ENCODE data around the gene GSTT4.
"Not testable (repeated sequence)": the region's sequence is repeated elsewhere in the genome, so short reads cannot be mapped to it uniquely, and the experiment has no call there.

Gene GSTT4

GRCh38 chr22:24024354-24024753 is 19.1 kb upstream of the GSTT4 start:
- FAIRE-seq: no peak

- FAIRE-seq: no peak
Measured at GRCh38 chr22:24023204-24023789, 18.0 kb upstream of the GSTT4 start.

- FAIRE-seq: no peak
Measured at GRCh38 chr22:24021304-24021703, 16.1 kb upstream of the GSTT4 start.

- FAIRE-seq: no peak
Measured at GRCh38 chr22:24016156-24016555, 10.9 kb upstream of the GSTT4 start.

- no peak for FAIRE-seq
Measured at GRCh38 chr22:24011735-24012068, 6.4 kb upstream of the GSTT4 start.

- no peak for FAIRE-seq
Measured at GRCh38 chr22:24010018-24010391, 4.8 kb upstream of the GSTT4 start.

GRCh38 chr22:24009227-24010017 is 4.2 kb upstream of the GSTT4 start:
- FAIRE-seq: no peak

- no peak for FAIRE-seq
Measured at GRCh38 chr22:24008381-24009226, 3.4 kb upstream of the GSTT4 start.

- FAIRE-seq: no peak
Measured at GRCh38 chr22:24008022-24008283, 2.7 kb upstream of the GSTT4 start.

GRCh38 chr22:24007253-24008021 is 2.2 kb upstream of the GSTT4 start:
- FAIRE-seq: no peak

GRCh38 chr22:24006914-24007214 is 1.6 kb upstream of the GSTT4 start:
- FAIRE-seq: no peak

GRCh38 chr22:24006207-24006913 is 1.1 kb upstream of the GSTT4 start:
- no peak for FAIRE-seq

- FAIRE-seq: no peak
Measured at GRCh38 chr22:24003887-24004286, 1.4 kb downstream of the GSTT4 start.

GRCh38 chr22:24002851-24003250 is 2.4 kb downstream of the GSTT4 start:
- FAIRE-seq: no peak

- FAIRE-seq: no peak
Measured at GRCh38 chr22:24002272-24002671, 3.0 kb downstream of the GSTT4 start.

- FAIRE-seq: no peak
Measured at GRCh38 chr22:24001314-24001713, 3.9 kb downstream of the GSTT4 start.

- not testable (repeated sequence) for FAIRE-seq
Measured at GRCh38 chr22:23999779-24000178, 5.5 kb downstream of the GSTT4 start.

- FAIRE-seq: no peak
Measured at GRCh38 chr22:23997092-23997491, 8.2 kb downstream of the GSTT4 start.

- FAIRE-seq: not testable (repeated sequence)
Measured at GRCh38 chr22:23993581-23994177, 11.6 kb downstream of the GSTT4 start.

- not testable (repeated sequence) for FAIRE-seq
Measured at GRCh38 chr22:23993080-23993479, 12.2 kb downstream of the GSTT4 start.

- not testable (repeated sequence) for FAIRE-seq
Measured at GRCh38 chr22:23989583-23990244, 15.5 kb downstream of the GSTT4 start.

Data from colon (tissue), 2 donors.